Astrocyte (in vitro differentiated cells and primary cell): Measurements from ENCODE around the gene ZNF605.

Experiments
- CTCF ChIP-seq: IDR thresholded peaks from 2 replicates; pipeline ENCODE4 v1.5.1; 2011; ENCODE audit warnings: low read depth, mild to moderate bottlenecking, inconsistent platforms, low read length, moderate library complexity; ENCODE audit not compliant: insufficient read depth
- EZH2 ChIP-seq: IDR thresholded peaks from 2 replicates; pipeline ENCODE4 v1.6.1; 2012; ENCODE audit warnings: mild to moderate bottlenecking, low read length, inconsistent platforms; ENCODE audit not compliant: insufficient read depth

- no peak for TF ChIP-seq CTCF
- TF ChIP-seq EZH2, result no peak
Measured at GRCh38 chr12:132921685-132922084, 34.4 kb downstream of the ZNF605 start.
